OCI-LY3 (cell line): ENCODE measurements around the gene EFEMP1.

Experiments used
- H2AFZ ChIP-seq: fragments of 200-600, 300-600 bp; shearing (Covaris generic); 2 replicates; pipeline ENCODE4 v1.6.0; 2014; ENCODE audit warnings: antibody characterized with exemption, low read depth, low read length
- H3K27ac ChIP-seq: fragments of 200-600, 300-600 bp; sonication (generic); 2 replicates; pipeline ENCODE4 v1.5.1; 2014; ENCODE audit warnings: mild to moderate bottlenecking, low read length, moderate library complexity, mixed read lengths
- H3K27me3 ChIP-seq: fragments of 200-600, 300-600 bp; sonication (generic); 2 replicates; pipeline ENCODE4 v1.6.1; 2014; ENCODE audit warnings: low read depth, low read length, mixed read lengths
- H3K36me3 ChIP-seq: fragments of 200-600, 300-600 bp; sonication (generic); replicated peaks from 2 replicates; pipeline ENCODE3; 2014; ENCODE audit warnings: low read depth, low read length, mixed read lengths
- H3K4me1 ChIP-seq: fragments of 300-600, 200-600 bp; sonication (generic); 2 replicates; pipeline ENCODE4 v1.6.1; 2014; ENCODE audit warnings: low read length, mixed read lengths
- H3K4me2 ChIP-seq: fragments of 200-600, 300-600 bp; sonication (generic); 2 replicates; pipeline ENCODE4 v1.6.1; 2014; ENCODE audit warnings: low read length, mixed read lengths
- H3K4me3 ChIP-seq: fragments of 300-600, 200-600 bp; sonication (generic); 2 replicates; pipeline ENCODE4 v1.5.1; 2014; ENCODE audit warnings: antibody characterized with exemption, mild to moderate bottlenecking, low read length, moderate library complexity
- H3K79me2 ChIP-seq: fragments of 300-600, 200-600 bp; shearing (Covaris generic); 2 replicates; pipeline ENCODE4 v1.6.1; 2014; ENCODE audit warnings: mild to moderate bottlenecking, low read length, mixed read lengths
- H3K9ac ChIP-seq: fragments of 300-600, 200-600 bp; shearing (Covaris generic); 2 replicates; pipeline ENCODE4 v1.6.0; 2014; ENCODE audit warnings: mild to moderate bottlenecking, low read length, moderate library complexity
- H3K9me3 ChIP-seq: fragments of 200-600, 300-600 bp; shearing (Covaris generic); 2 replicates; pipeline ENCODE4 v1.6.1; 2014; ENCODE audit warnings: low read length, mixed read lengths; ENCODE audit not compliant: insufficient read depth
- H4K20me1 ChIP-seq: fragments of 200-600, 300-600 bp; sonication (generic); 2 replicates; pipeline ENCODE4 v1.6.1; 2016; ENCODE audit warnings: low read length, mixed read lengths; ENCODE audit not compliant: insufficient read depth
- EZH2phosphoT487 ChIP-seq: fragments of 200-600 bp; shearing (Covaris generic); IDR thresholded peaks from 2 replicates; pipeline ENCODE4 v1.6.1; 2018; ENCODE audit warnings: antibody characterized with exemption, mixed run types, low read depth
- TF ChIP-seq, protein P1 (sequence below): fragments of 200-600, 300-600 bp; sonication (generic); IDR thresholded peaks from 2 replicates; pipeline ENCODE4 v1.5.1; 2014; ENCODE audit warnings: antibody characterized with exemption, low read length, low read depth

The EFEMP1 gene

GRCh38 chr2:55862673-55863390 is 60.8 kb downstream of the EFEMP1 start:
- no peaks in the 10 kb centered on the region for H3K9me3 ChIP-seq
- H3K4me2 ChIP-seq: no peak overlapping the region
- H3K27ac ChIP-seq: no peak overlapping the region
- no peaks in the 10 kb centered on the region for H3K36me3 ChIP-seq
- no peak for TF ChIP-seq EZH2phosphoT487
- TF ChIP-seq, protein P1, sequence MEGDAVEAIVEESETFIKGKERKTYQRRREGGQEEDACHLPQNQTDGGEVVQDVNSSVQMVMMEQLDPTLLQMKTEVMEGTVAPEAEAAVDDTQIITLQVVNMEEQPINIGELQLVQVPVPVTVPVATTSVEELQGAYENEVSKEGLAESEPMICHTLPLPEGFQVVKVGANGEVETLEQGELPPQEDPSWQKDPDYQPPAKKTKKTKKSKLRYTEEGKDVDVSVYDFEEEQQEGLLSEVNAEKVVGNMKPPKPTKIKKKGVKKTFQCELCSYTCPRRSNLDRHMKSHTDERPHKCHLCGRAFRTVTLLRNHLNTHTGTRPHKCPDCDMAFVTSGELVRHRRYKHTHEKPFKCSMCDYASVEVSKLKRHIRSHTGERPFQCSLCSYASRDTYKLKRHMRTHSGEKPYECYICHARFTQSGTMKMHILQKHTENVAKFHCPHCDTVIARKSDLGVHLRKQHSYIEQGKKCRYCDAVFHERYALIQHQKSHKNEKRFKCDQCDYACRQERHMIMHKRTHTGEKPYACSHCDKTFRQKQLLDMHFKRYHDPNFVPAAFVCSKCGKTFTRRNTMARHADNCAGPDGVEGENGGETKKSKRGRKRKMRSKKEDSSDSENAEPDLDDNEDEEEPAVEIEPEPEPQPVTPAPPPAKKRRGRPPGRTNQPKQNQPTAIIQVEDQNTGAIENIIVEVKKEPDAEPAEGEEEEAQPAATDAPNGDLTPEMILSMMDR: no peak
- H3K4me1 ChIP-seq: no peaks in the 10 kb centered on the region
- H3K9ac ChIP-seq: no peak overlapping the region
- H2AFZ ChIP-seq: no peak overlapping the region
- no peaks in the 10 kb centered on the region for H4K20me1 ChIP-seq
- no peak overlapping the region for H3K4me3 ChIP-seq
- H3K27me3 ChIP-seq: no peaks in the 10 kb centered on the region
- H3K79me2 ChIP-seq: no peaks in the 10 kb centered on the region

- H3K9me3 ChIP-seq: no peaks in the 10 kb centered on the region
- no peak overlapping the region for H2AFZ ChIP-seq
- no peak overlapping the region for H3K4me2 ChIP-seq
- H3K4me1 ChIP-seq: no peaks in the 10 kb centered on the region
- TF ChIP-seq, protein P1: no peak
- no peaks in the 10 kb centered on the region for H3K27me3 ChIP-seq
- no peaks in the 10 kb centered on the region for H3K79me2 ChIP-seq
- H3K4me3 ChIP-seq: no peak overlapping the region
- no peak overlapping the region for H3K9ac ChIP-seq
- no peaks in the 10 kb centered on the region for H4K20me1 ChIP-seq
- no peak overlapping the region for H3K27ac ChIP-seq
- no peaks in the 10 kb centered on the region for H3K36me3 ChIP-seq
Measured at GRCh38 chr2:55862246-55862645, 61.3 kb downstream of the EFEMP1 start.

- Histone ChIP-seq H3K79me2 (no peaks in the 10 kb centered on the region), H2AFZ (no peak overlapping the region), H3K9ac (no peak overlapping the region), H3K4me3 (no peak overlapping the region), H3K27me3 (no peaks in the 10 kb centered on the region), H3K4me2 (no peak overlapping the region), H3K27ac (no peak overlapping the region), H4K20me1 (no peaks in the 10 kb centered on the region), H3K4me1 (no peaks in the 10 kb centered on the region), H3K9me3 (no peaks in the 10 kb centered on the region), H3K36me3 (no peaks in the 10 kb centered on the region)
- no peak for TF ChIP-seq EZH2phosphoT487
- TF ChIP-seq, protein P1: no peak
Measured at GRCh38 chr2:55861733-55862132, 61.8 kb downstream of the EFEMP1 start.

GRCh38 chr2:55860832-55861231 is 62.8 kb downstream of the EFEMP1 start:
- no peaks in the 10 kb centered on the region for H3K9me3 ChIP-seq
- no peaks in the 10 kb centered on the region for H3K27me3 ChIP-seq
- no peak overlapping the region for H3K27ac ChIP-seq
- H3K36me3 ChIP-seq: no peaks in the 10 kb centered on the region
- H3K9ac ChIP-seq: no peak overlapping the region
- TF ChIP-seq, protein P1: no peak
- TF ChIP-seq EZH2phosphoT487: no peak
- no peak overlapping the region for H3K4me2 ChIP-seq
- H2AFZ ChIP-seq: no peak overlapping the region
- H3K4me3 ChIP-seq: no peak overlapping the region
- no peaks in the 10 kb centered on the region for H3K4me1 ChIP-seq
- H3K79me2 ChIP-seq: no peaks in the 10 kb centered on the region
- H4K20me1 ChIP-seq: no peaks in the 10 kb centered on the region
